K562 (cell line): ENCODE results near the gene KRTAP1-5. TPM values are rescaled to one million over a fixed set of nuclear protein-coding genes. Genes with fewer than 3 reads are reported as not detected.

ENCODE experiments used
- ATAC-seq: fragments of 200-7000 bp; cut with Tn5 transposase; 3 replicates; pipeline ENCODE4 v1.9.1; 2020; ENCODE audit warnings: moderate library complexity
- BruUV-seq: library from RNA; stranded (reverse); fragments of 400-500 nt; replicated peaks from 2 replicates; lab custom pipeline; 2021; lab: Mats Ljungman, UMichigan
- CTCF ChIA-PET: fragments of 300-600 bp; formaldehyde crosslinking; extraction: SDS; loops from one replicate; lab custom pipeline; 2021; ENCODE audit warnings: low intra/inter-chr PET ratio; lab: Yijun Ruan, JAX
- POLR2A ChIA-PET: fragments of 300-600, 350-650 bp; sonication (Branson Sonifier 250); formaldehyde crosslinking; extraction: SDS; loops from one replicate; lab custom pipeline; 2021; ENCODE audit warnings: antibody characterized with exemption, inconsistent platforms; lab: Yijun Ruan, JAX
- DNase-seq, 4 experiments: peaks; one replicate each; pipeline versions ENCODE4 v3.0.0 to v3.0.0-alpha.2; 2011 to 2018; ENCODE audit warnings: low spot score in 3 of 4, mixed read lengths in 3 of 4; ENCODE audit errors: extremely low read depth in 1 of 4
- FAIRE-seq: peaks from 2 replicates; lab custom pipeline; 2011; peaks lifted over from hg19 to GRCh38; lab: Jason Lieb, UNC
- H2AFZ ChIP-seq: 2 replicates; pipeline ENCODE4 v1.6.0; 2011; ENCODE audit warnings: low read depth, low read length, control low read depth, inconsistent platforms
- H3K27ac ChIP-seq: fragments of 200-600 bp; 3 replicates; pipeline ENCODE4 v1.8.0; 2011; ENCODE audit warnings: low read depth, mild to moderate bottlenecking, control low read depth, inconsistent platforms, low read length, moderate library complexity, mixed read lengths; ENCODE audit errors: extremely low read depth
- H3K27me3 ChIP-seq, 2 experiments: fragments of 300-600 bp in 1 of 2; 2 replicates in 1 of 2; 3 replicates in 1 of 2; pipeline versions ENCODE4 v1.6.0 to v1.8.0; 2011; ENCODE audit warnings: inconsistent platforms in 2 of 2, low read length in 2 of 2, mild to moderate bottlenecking in 1 of 2, mixed read lengths in 1 of 2, moderate library complexity in 1 of 2; ENCODE audit not compliant: control insufficient read depth in 2 of 2, insufficient read depth in 2 of 2
- H3K36me3 ChIP-seq: fragments of 300-600 bp; 3 replicates; pipeline ENCODE4 v1.8.0; 2011; ENCODE audit warnings: mild to moderate bottlenecking, low read length, inconsistent platforms; ENCODE audit not compliant: control insufficient read depth, insufficient read depth
- H3K4me1 ChIP-seq, 2 experiments: fragments of 200-600 bp in 1 of 2; replicated peaks in 1 of 2; 2 replicates in 1 of 2; 3 replicates in 1 of 2; pipeline versions ENCODE4 v1.5.1 to v1.8.0; 2011; ENCODE audit warnings: inconsistent platforms in 2 of 2, low read length in 2 of 2, mild to moderate bottlenecking in 1 of 2, mixed read lengths in 1 of 2, moderate library complexity in 1 of 2; ENCODE audit not compliant: control insufficient read depth in 2 of 2, insufficient read depth in 2 of 2
- H3K4me2 ChIP-seq: 2 replicates; pipeline ENCODE4 v1.6.1; 2011; ENCODE audit warnings: low read length, control low read depth, inconsistent platforms, mixed read lengths; ENCODE audit not compliant: insufficient read depth
- H3K4me3 ChIP-seq: fragments of 200-600 bp; sonication (generic), shearing (Covaris generic); 2 replicates; pipeline ENCODE4 v1.5.1; 2016; ENCODE audit warnings: control low read depth, inconsistent platforms
- H3K79me2 ChIP-seq: fragments of 200-600 bp; 3 replicates; pipeline ENCODE4 v1.8.0; 2011; ENCODE audit warnings: low read length, inconsistent platforms; ENCODE audit not compliant: control insufficient read depth, insufficient read depth
- H3K9ac ChIP-seq, 2 experiments: 2 replicates each; pipeline versions ENCODE4 v1.6.0 to v1.6.1; 2011; ENCODE audit warnings: low read depth in 2 of 2, low read length in 2 of 2, control low read depth in 1 of 2, inconsistent platforms in 1 of 2, mild to moderate bottlenecking in 1 of 2, mixed read lengths in 1 of 2; ENCODE audit not compliant: insufficient read depth in 1 of 2
- H3K9me1 ChIP-seq: one replicate; pipeline ENCODE4 v1.6.0; 2011; ENCODE audit warnings: inconsistent platforms, mild to moderate bottlenecking, low read length, moderate library complexity; ENCODE audit not compliant: control insufficient read depth, insufficient read depth
- H3K9me3 ChIP-seq: replicated peaks from 2 replicates; pipeline ENCODE4 v1.5.1; 2011; ENCODE audit warnings: low read depth, low read length, inconsistent platforms; ENCODE audit not compliant: control insufficient read depth, insufficient read depth
- H4K20me1 ChIP-seq: replicated peaks from 2 replicates; pipeline ENCODE4 v1.6.1; 2011; ENCODE audit warnings: low read length, inconsistent platforms, mixed read lengths; ENCODE audit not compliant: control insufficient read depth, insufficient read depth
- CC2D1A ChIP-seq: fragments of 450-650 bp; IDR thresholded peaks from 2 replicates; pipeline ENCODE4 v1.6.1; 2017; ENCODE audit warnings: mild to moderate bottlenecking
- GABPB1 ChIP-seq: sonication (generic); formaldehyde crosslinking; IDR thresholded peaks from 2 replicates; pipeline ENCODE4 v1.8.0; 2022; ENCODE audit warnings: mild to moderate bottlenecking, missing genetic modification reagents
- KAT2B ChIP-seq: IDR thresholded peaks from one replicate; pipeline ENCODE4 v1.6.1; 2012; ENCODE audit warnings: low read depth, mild to moderate bottlenecking, control low read depth, inconsistent platforms, low read length, moderate library complexity
- MTF1 ChIP-seq: fragments of 250-450 bp; sonication (Bioruptor Pico); IDR thresholded peaks from 2 replicates; pipeline ENCODE4 v1.9.0; 2021; ENCODE audit warnings: moderate library complexity, mild to moderate bottlenecking, inconsistent platforms, borderline replicate concordance
- NCOA6 ChIP-seq: fragments of 450-650 bp; IDR thresholded peaks from 2 replicates; pipeline ENCODE4 v1.6.1; 2017; ENCODE audit warnings: mild to moderate bottlenecking
- RAD51 ChIP-seq: fragments of 450-650 bp; IDR thresholded peaks from 2 replicates; pipeline ENCODE4 v1.7.1; 2016; ENCODE audit warnings: low read depth, mild to moderate bottlenecking, borderline replicate concordance
- SMARCE1 ChIP-seq: fragments of 450-650 bp; IDR thresholded peaks from 2 replicates; pipeline ENCODE4 v1.7.1; 2016; ENCODE audit warnings: mild to moderate bottlenecking
- SUPT5H ChIP-seq: fragments of 450-650 bp; IDR thresholded peaks from 2 replicates; pipeline ENCODE4 v1.6.1; 2016
- ZNF12 ChIP-seq: sonication (generic); formaldehyde crosslinking; IDR thresholded peaks from 2 replicates; pipeline ENCODE4 v1.4.0; 2020; ENCODE audit warnings: mild to moderate bottlenecking, missing genetic modification reagents
- ZNF175 ChIP-seq: fragments of 200-800 bp; sonication (Bioruptor generic); IDR thresholded peaks from 2 replicates; pipeline ENCODE4 v1.6.1; 2016; ENCODE audit warnings: low read depth, mild to moderate bottlenecking, missing genetic modification characterization, missing compliant biosample characterization
- WGBS: fragments of 100-300 bp; shearing (Covaris generic); methylation state at CpG from one replicate; pipeline ENCODE4 v1.1.6; 2016; ENCODE audit warnings: low coverage, mixed read lengths; ENCODE audit not compliant: insufficient coverage; ENCODE audit errors: missing lambda C conversion rate; 5-methylcytosine and 5-hydroxymethylcytosine counted together
- in situ Hi-C: fragments of 300-500 bp; cut with MboI; formaldehyde crosslinking; loops from 4 replicates; pipeline ENCODE4 v1.15.0; 2018; ENCODE audit warnings: inconsistent platforms, mixed read lengths
- intact Hi-C: fragments of 100-400 bp; cut with micrococcal nuclease; formaldehyde crosslinking; loops from 2 replicates; pipeline ENCODE4 v1.14.2; 2022
- polyA plus RNA-seq, 8 experiments: library from polyadenylated mRNA; depleted of rRNA in 4 of 8; stranded (reverse) in 5 of 8; unstranded in 3 of 8; fragments of >200 nt; fragmentation: Nextera tagmentation in 2 of 8; fragmentation: Illumina TruSeq in 1 of 8; extraction: Ambion mirVana in 2 of 8; extraction: Trizol in 1 of 8; gene quantifications; 2 replicates each; pipeline versions ENCODE4 v1.2.1 to v1.2.3, GENCODE V29; 2011 to 2014; ENCODE audit warnings: inconsistent platforms in 1 of 8, missing spikeins in 1 of 8
- total RNA-seq, 7 experiments: library from RNA; depleted of rRNA in 6 of 7; stranded (reverse); fragments of >200 nt in 6 of 7; fragmentation: Illumina TruSeq in 2 of 7; extraction: Trizol in 2 of 7; gene quantifications; 2 replicates each; pipeline versions ENCODE4 v1.2.1 to v1.2.3, GENCODE V29; 2011 to 2021; ENCODE audit warnings: low replicate concordance in 1 of 7
- TF ChIP-seq, protein P1 (sequence below): fragments of 250-450 bp; sonication (Bioruptor Pico); IDR thresholded peaks from 2 replicates; pipeline ENCODE4 v1.5.0; 2020; ENCODE audit warnings: mild to moderate bottlenecking, borderline replicate concordance
- TF ChIP-seq, protein P2 (sequence below): sonication (generic); IDR thresholded peaks from 2 replicates; pipeline ENCODE4 v1.6.1; 2016

KRTAP1-5 gene
- total and polyA plus RNA-seq, 9 of the 15 experiments (the other 6 are each of a cell fraction or from before 2014, with no cell fraction given): not detected

DNA sequence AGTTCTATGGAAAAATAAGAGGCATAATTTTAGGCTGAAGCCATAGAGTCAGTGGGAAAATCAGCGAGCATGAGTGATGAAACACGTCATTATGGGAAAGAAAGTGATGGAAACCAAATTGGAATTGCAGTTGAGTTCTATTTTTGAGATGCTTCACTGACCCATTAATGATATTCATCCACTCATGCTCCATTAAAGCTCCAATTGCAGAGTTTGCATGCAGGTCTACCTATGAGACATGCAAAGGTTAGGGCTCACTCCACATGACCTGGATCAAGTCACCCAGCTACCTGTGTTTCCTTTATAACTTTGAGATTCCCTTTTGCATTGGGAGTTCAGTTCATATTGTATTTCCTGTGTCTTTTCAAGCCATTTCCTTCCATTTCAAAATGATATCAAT is 46.7 kb upstream of the KRTAP1-5 start:
- Histone ChIP-seq H3K79me2 (no peaks in the 10 kb centered on the region), H3K9ac (no peak overlapping the region), H3K36me3 (no peaks in the 10 kb centered on the region), H3K9me1 (no peaks in the 10 kb centered on the region), H3K4me3 (no peak overlapping the region), H3K4me1 (no peaks in the 10 kb centered on the region), H3K4me2 (no peak overlapping the region), H3K27me3 (no peaks in the 10 kb centered on the region; a peak in 1 of 5 replicates), H2AFZ (no peak overlapping the region), H3K9me3 (no peaks in the 10 kb centered on the region)
- DNase-seq (no peak), FAIRE-seq (no peak), ATAC-seq (no peak)
- 0% methylated on average over 2 of the region's 2 CpGs for WGBS
- BruUV-seq: no TSS peak
- ChIA-PET POLR2A (no interaction called here), CTCF (no interaction called here)
- in situ Hi-C loops: no loop called here
- intact Hi-C loops: no loop called here
- TF ChIP-seq SMARCE1: no peak
- TF ChIP-seq GABPB1 (CRISPR knock-in tag): no peak
- TF ChIP-seq NCOA6: no peak
- TF ChIP-seq, protein P1, sequence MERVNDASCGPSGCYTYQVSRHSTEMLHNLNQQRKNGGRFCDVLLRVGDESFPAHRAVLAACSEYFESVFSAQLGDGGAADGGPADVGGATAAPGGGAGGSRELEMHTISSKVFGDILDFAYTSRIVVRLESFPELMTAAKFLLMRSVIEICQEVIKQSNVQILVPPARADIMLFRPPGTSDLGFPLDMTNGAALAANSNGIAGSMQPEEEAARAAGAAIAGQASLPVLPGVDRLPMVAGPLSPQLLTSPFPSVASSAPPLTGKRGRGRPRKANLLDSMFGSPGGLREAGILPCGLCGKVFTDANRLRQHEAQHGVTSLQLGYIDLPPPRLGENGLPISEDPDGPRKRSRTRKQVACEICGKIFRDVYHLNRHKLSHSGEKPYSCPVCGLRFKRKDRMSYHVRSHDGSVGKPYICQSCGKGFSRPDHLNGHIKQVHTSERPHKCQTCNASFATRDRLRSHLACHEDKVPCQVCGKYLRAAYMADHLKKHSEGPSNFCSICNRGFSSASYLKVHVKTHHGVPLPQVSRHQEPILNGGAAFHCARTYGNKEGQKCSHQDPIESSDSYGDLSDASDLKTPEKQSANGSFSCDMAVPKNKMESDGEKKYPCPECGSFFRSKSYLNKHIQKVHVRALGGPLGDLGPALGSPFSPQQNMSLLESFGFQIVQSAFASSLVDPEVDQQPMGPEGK (CRISPR knock-in tag): no peak
- TF ChIP-seq, protein P2, sequence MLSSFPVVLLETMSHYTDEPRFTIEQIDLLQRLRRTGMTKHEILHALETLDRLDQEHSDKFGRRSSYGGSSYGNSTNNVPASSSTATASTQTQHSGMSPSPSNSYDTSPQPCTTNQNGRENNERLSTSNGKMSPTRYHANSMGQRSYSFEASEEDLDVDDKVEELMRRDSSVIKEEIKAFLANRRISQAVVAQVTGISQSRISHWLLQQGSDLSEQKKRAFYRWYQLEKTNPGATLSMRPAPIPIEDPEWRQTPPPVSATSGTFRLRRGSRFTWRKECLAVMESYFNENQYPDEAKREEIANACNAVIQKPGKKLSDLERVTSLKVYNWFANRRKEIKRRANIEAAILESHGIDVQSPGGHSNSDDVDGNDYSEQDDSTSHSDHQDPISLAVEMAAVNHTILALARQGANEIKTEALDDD: no peak
- no peak for TF ChIP-seq RAD51
- TF ChIP-seq CC2D1A: no peak
- TF ChIP-seq KAT2B: no peak
- no peak for TF ChIP-seq SUPT5H
- TF ChIP-seq ZNF175: no peak
- TF ChIP-seq MTF1 (CRISPR knock-in tag): no peak
- TF ChIP-seq ZNF12: no peak
- TF ChIP-seq, all 486 proteins: peak for 0
- H3K27ac ChIP-seq: no peak overlapping the region
- H4K20me1 ChIP-seq: no peaks in the 10 kb centered on the region
